ENCODE data around the gene MICA. TPM values are rescaled to one million over a fixed set of nuclear protein-coding genes. Genes with fewer than 3 reads are reported as not detected.
"Not testable (repeated sequence)": the region's sequence is repeated elsewhere in the genome, so short reads cannot be mapped to it uniquely, and the experiment has no call there.

Gene MICA
- total and polyA plus RNA-seq, 7 donors: 13.2 to 46.5 (median 24.0) TPM

- TF ChIP-seq EP300 (IDR thresholded peaks at IDR 0.05) (no peak), CTCF (IDR thresholded peaks at IDR 0.05) (no peak), POLR2AphosphoS5 (IDR thresholded peaks at IDR 0.05) (no peak), POLR2A (IDR thresholded peaks at IDR 0.05) (no peak)
Observed at GRCh38 chr6:31368461-31368860, 34.9 kb upstream of the MICA start.

GRCh38 chr6:31374118-31374517 is 29.3 kb upstream of the MICA start:
- H3K4me3 ChIP-seq; H3K9me3 ChIP-seq; intact Hi-C loops (cut with DNase I); H3K4me1 ChIP-seq; DNase-seq; H3K36me3 ChIP-seq; H3K27ac ChIP-seq: not testable (repeated sequence)
- WGBS, 2 donors: 25 to 33% methylated on average over 4 to 8 of the region's 8 CpGs
- peaks cover 0 to 19% (median 0%) of the 10 kb centered on the region in 3 donors for H3K27me3 ChIP-seq

More at GRCh38 chr6:31368461-31368860, 34.9 kb upstream of the MICA start:
- intact Hi-C loops (cut with DNase I): no loop called here
- no peak overlapping the region for H3K27ac ChIP-seq
- DNase-seq: no peak
- peaks cover 0 to 11% (median 0%) of the 10 kb centered on the region in 3 donors for H3K27me3 ChIP-seq
- H3K4me3 ChIP-seq: no peak overlapping the region
- H3K36me3 ChIP-seq: no peaks in the 10 kb centered on the region
- peaks cover 0 to 4% (median 2%) of the 10 kb centered on the region in 4 donors for H3K4me1 ChIP-seq
- 76 to 79% methylated on average over 2 of the region's 2 CpGs for WGBS, 2 donors
- H3K9me3 ChIP-seq: no peaks in the 10 kb centered on the region

GRCh38 chr6:31375699-31376098 is 27.7 kb upstream of the MICA start:
- peaks cover 0 to 30% (median 0%) of the 10 kb centered on the region in 3 donors for H3K27me3 ChIP-seq
- DNase-seq: no peak

GRCh38 chr6:31377029-31377428 is 26.4 kb upstream of the MICA start:
- Histone ChIP-seq H3K9me3 (no peaks in the 10 kb centered on the region), H3K4me1 (no peaks in the 10 kb centered on the region), H3K36me3 (no peaks in the 10 kb centered on the region), H3K4me3 (no peak overlapping the region), H3K27me3 (peaks cover 0 to 30% (median 0%) of the 10 kb centered on the region in 3 donors), H3K27ac (no peak overlapping the region)
- DNase-seq: no peak
- 32 to 35% methylated on average over 4 of the region's 4 CpGs for WGBS, 2 donors
- intact Hi-C loops (cut with DNase I): no loop called here
- TF ChIP-seq POLR2AphosphoS5 (IDR thresholded peaks at IDR 0.05): no peak
- TF ChIP-seq POLR2A (IDR thresholded peaks at IDR 0.05): no peak
- no peak for TF ChIP-seq EP300 (IDR thresholded peaks at IDR 0.05)
- no peak for TF ChIP-seq CTCF (IDR thresholded peaks at IDR 0.05)

More at GRCh38 chr6:31375699-31376098, 27.7 kb upstream of the MICA start:
- Histone ChIP-seq H3K36me3 (no peaks in the 10 kb centered on the region), H3K4me1 (no peaks in the 10 kb centered on the region), H3K4me3 (no peak overlapping the region), H3K27ac (no peak overlapping the region), H3K9me3 (no peaks in the 10 kb centered on the region)
- intact Hi-C loops (cut with DNase I): no loop called here
- TF ChIP-seq POLR2AphosphoS5 (IDR thresholded peaks at IDR 0.05) (no peak), CTCF (IDR thresholded peaks at IDR 0.05) (no peak)

- DNase-seq: no peak
- Histone ChIP-seq H3K9me3 (no peaks in the 10 kb centered on the region), H3K4me1 (no peaks in the 10 kb centered on the region), H3K36me3 (no peaks in the 10 kb centered on the region), H3K27me3 (peaks cover 0 to 30% (median 0%) of the 10 kb centered on the region in 3 donors), H3K27ac (no peak overlapping the region), H3K4me3 (no peak overlapping the region)
- intact Hi-C loops (cut with DNase I): no loop called here
- WGBS, 2 donors: 9 to 49% methylated on average over 9 of the region's 9 CpGs
- no peak for TF ChIP-seq CTCF (IDR thresholded peaks at IDR 0.05)
- no peak for TF ChIP-seq POLR2AphosphoS5 (IDR thresholded peaks at IDR 0.05)
- no peak for TF ChIP-seq EP300 (IDR thresholded peaks at IDR 0.05)
- no peak for TF ChIP-seq POLR2A (IDR thresholded peaks at IDR 0.05)
Observed at GRCh38 chr6:31378062-31378720, 25.2 kb upstream of the MICA start.
